CD4-positive, alpha-beta T cell treated with Interleukin-10 for 1 hour (primary cell): ENCODE results near the gene SSR4.

ENCODE experiments used
- DNase-seq: peaks from one replicate; pipeline ENCODE4 v3.0.0-alpha.2; 2020

SSR4 gene

DNA sequence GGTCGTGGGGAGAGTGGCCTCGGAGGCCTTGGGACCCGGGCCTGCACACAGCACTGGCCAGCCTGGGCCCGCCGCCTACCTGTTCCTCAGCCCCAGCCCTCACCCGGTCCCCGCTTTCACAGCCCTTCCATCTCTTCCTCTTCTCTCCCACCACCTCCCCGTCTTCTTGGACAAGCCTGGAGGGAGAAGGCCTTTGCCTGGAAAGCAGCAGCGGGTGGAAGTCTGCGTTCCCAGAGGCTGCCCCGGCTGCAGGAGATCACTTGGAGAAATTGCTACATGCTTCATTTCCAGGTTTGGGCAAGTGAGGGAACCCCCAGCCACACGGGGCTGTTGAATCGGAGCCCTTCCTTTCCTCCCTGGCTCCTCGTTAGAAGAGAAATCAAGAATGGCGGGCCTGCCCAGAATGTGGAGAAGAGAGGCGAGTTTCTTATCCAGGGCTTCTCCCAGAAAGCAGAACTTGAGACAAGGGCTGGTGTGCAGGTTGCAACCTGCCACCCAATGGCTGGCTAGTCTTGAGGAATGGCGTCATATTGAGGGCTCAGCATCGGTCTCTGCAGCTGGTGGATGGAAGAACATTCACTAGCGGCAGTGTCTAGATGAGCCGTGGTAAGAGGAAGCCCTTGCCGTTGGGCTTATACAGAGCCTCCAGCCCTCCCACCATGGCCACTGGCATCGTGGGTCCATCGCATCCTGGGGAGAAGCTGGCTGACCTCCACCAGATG is 37.1 kb downstream of the SSR4 start:
- no peak for DNase-seq

DNA sequence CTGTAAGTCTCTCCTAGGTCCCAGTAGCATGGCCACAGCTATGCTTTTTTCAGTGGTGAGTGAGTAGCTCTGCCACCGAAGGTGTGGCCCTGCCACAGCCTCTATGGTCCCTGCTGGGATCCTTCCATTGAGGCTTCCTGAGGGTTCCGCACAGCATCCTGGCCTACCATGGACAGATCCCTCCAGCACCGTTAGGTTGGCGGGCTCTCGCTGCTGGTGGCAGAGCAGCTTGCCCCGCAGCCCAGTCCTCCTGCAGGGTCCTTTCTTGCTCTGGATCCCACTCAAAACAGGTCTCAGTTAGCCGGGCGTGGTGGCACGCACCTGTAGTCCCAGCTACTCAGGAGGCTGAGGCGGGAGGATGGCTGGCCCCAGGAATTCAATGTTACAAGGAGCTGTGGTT is 38.3 kb downstream of the SSR4 start:
- no peak for DNase-seq

DNA sequence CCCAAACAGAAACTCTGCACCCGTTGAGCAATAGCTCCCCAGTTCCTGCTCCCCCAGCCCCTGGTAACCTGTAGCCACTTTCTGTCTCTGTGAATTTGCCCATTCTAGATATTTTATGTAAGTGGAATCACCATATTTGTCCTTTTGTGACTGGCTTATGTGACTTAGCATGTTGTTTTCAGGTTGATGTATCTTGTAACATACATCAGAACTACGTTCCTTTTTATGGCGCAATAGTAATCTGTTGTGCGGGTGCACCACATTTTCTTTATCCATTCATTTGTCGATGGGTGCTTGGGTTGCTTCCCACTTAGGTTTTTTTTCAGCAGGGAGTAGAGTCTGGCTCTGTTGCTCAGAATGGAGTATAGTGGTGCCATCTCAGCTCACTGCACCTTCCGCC is 42.5 kb downstream of the SSR4 start:
- DNase-seq: no peak

DNA sequence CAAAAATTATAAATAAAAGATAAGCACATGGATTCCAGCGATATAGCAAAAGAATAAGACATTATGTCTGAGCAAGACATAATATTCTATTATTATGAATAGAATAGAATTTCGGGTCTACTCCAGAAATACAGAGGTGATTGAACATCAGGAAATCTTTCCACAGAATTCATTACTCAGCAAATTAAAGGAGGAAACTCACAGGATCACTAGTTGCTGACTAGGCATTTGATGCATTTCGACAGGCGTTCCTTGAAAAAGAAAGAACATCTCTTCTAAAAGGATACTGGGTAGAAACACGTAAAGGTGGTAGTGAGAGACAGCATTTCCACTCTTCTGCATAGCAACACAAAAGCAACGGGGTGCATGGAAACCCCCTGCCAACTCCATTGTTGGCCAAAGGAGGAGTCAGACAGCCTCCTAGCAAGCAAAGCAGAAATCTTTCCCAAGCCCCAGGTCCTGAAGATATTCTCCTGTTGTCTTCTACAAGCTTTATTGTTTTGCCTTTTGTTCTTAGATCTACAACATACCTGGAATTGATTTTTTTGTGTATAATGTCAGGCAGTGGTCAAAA is 50.1 kb downstream of the SSR4 start:
- DNase-seq: no peak

DNA sequence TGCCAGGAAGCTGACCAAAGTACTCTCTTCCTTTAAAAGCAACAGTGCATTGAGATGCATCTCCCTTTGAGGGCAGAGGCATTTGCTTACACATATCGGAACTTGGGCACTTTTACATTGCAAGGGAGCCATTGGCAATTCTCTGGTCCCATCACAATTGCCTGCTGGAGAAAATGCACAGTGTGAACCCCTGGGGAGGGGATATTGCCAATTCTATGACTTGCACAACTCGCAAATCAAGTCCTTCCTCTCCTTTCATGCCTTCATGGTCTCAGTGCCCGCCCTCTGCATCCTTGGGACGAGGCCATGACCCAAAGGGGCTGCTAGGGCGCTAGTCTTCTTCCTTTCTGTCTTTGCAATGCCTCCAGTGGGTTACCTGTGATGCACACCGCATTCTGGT is 50.7 kb downstream of the SSR4 start:
- DNase-seq: no peak

DNA sequence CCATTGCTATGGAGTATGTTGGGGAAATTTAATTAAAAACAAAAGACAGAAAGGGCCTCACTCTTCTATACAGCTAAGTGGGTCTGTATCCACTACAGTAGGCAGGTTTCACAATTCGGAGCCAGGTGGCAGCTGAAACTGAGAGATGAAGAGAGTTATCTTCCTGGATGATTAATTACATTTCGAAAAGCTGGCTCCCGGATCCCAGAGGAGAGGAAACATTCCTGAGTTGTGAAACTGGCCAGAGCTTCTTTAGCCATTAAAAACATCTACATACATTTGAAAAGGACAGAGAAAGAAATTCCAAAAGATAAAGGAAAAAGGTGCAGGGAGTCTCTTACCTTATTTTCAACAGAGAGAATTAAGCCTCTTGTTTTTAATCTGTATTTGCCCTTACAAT is 51.4 kb downstream of the SSR4 start:
- DNase-seq: no peak
